Activated T-cell treated with anti-CD3 and anti-CD28 coated beads, Interleukin-2, amount 50 U/mL, for 24 hours (primary cell): ENCODE results near the gene PCDHGA6.
A peak's percentile ranks its signal among the peaks of the same experiment; 100 is the strongest.
"Not testable (repeated sequence)": the region's sequence is repeated elsewhere in the genome, so short reads cannot be mapped to it uniquely, and the experiment has no call there.

Experiments used
- DNase-seq: peaks from one replicate; pipeline ENCODE4 v3.0.0-alpha.2; 2020
- H3K27ac Mint-ChIP-seq: 2 replicates; pipeline ENCODE4 v1.8.0; 2020; ENCODE audit warnings: mild to moderate bottlenecking, mixed read lengths
- H3K27me3 Mint-ChIP-seq: 2 replicates; pipeline ENCODE4 v1.8.0; 2020; ENCODE audit warnings: mixed read lengths
- H3K36me3 Mint-ChIP-seq: 2 replicates; pipeline ENCODE4 v1.8.0; 2020; ENCODE audit warnings: low read depth, mixed read lengths
- H3K4me1 Mint-ChIP-seq: 2 replicates; pipeline ENCODE4 v1.8.0; 2020; ENCODE audit warnings: low read depth, mixed read lengths
- H3K4me3 Mint-ChIP-seq: 2 replicates; pipeline ENCODE4 v1.8.0; 2020; ENCODE audit warnings: mild to moderate bottlenecking, moderate library complexity, mixed read lengths
- H3K9me3 Mint-ChIP-seq: 2 replicates; pipeline ENCODE4 v1.8.0; 2020; ENCODE audit warnings: mixed read lengths

PCDHGA6 gene

DNA sequence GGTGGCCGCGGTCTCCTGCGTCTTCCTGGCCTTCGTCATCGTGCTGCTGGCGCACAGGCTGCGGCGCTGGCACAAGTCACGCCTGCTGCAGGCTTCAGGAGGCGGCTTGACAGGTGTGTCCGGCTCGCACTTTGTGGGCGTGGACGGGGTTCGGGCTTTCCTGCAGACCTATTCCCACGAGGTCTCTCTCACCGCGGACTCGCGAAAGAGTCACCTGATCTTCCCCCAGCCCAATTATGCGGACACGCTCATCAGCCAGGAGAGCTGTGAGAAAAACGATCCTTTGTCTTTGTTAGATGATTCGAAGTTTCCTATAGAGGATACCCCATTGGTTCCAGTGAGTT lies 41.6 kb downstream of the PCDHGA6 start:
- not testable (repeated sequence) for DNase-seq, H3K27ac Mint-ChIP-seq, H3K4me3 Mint-ChIP-seq
- Mint-ChIP-seq H3K27me3 (peaks cover 81% of the 10 kb centered on the region), H3K36me3 (peaks cover 11% of the 10 kb centered on the region), H3K9me3 (peaks cover 30% of the 10 kb centered on the region), H3K4me1 (peaks cover 26% of the 10 kb centered on the region)

DNA sequence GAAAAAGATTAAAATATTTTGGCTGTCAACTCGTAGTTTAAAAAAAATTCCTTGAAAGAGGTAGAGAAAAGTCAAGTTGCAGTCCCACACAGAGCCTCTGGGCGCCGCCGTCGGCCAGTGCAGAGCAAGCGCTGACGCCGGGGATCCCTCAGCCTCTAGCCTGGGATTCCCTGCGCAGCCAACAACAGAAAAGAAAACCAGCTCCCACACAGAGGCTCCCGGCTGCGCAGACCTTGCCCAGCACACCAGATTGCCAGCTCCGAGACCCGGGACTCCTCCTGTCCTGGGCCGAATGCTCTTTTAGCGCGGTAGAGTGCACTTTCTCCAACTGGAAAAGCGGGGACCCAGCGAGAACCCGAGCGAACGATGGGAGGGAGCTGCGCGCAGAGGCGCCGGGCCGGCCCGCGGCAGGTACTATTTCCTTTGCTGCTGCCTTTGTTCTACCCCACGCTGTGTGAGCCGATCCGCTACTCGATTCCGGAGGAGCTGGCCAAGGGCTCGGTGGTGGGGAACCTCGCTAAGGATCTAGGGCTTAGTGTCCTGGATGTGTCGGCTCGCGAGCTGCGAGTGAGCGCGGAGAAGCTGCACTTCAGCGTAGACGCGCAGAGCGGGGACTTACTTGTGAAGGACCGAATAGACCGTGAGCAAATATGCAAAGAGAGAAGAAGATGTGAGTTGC lies 43.9 kb downstream of the PCDHGA6 start, which contains the start of gene PCDHGB7:
Gene PCDHGB7, plus strand, starts transcription at position 184 of the 679 bp plus-strand sequence. Its CDS starts 183 bp downstream, at position 367.
- peaks cover 89% of the 10 kb centered on the region for H3K27me3 Mint-ChIP-seq
- peak within 1 kb of the TSS; percentile 71 for H3K4me3 Mint-ChIP-seq
- peaks cover 32% of the 10 kb centered on the region for H3K4me1 Mint-ChIP-seq
- H3K36me3 Mint-ChIP-seq = peaks cover 16% of the 10 kb centered on the region
- DNase-seq = peak; percentile 54
- not testable (repeated sequence) for H3K27ac Mint-ChIP-seq
- peaks cover 42% of the 10 kb centered on the region for H3K9me3 Mint-ChIP-seq

DNA sequence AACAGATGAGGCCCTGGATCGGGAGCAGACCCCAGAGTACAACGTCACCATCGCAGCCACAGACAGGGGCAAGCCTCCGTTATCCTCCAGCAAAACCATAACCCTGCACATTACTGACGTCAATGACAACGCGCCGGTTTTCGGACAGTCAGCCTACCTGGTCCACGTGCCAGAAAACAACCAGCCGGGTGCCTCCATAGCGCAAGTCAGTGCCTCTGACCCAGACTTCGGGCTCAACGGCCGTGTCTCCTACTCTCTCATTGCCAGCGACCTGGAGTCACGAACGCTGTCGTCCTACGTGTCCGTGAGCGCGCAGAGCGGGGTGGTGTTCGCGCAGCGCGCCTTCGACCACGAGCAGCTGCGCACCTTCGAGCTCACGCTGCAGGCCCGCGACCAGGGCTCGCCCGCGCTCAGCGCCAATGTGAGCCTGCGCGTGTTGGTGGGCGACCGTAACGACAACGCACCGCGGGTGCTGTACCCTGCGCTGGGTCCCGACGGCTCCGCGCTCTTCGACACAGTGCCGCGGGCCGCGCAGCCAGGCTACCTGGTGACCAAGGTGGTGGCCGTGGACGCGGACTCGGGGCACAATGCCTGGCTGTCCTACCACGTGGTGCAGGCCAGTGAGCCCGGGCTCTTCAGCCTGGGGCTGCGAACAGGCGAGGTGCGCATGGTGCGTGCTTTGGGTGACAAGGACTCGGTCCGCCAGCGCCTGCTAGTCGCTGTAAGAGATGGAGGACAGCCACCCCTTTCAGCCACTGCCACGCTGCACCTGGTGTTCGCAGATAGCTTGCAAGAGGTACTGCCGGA lies 45.6 kb downstream of the PCDHGA6 start:
- no peak for DNase-seq
- Mint-ChIP-seq H3K27me3 (peaks cover 89% of the 10 kb centered on the region), H3K27ac (peak overlapping the region; percentile 2), H3K36me3 (peaks cover 18% of the 10 kb centered on the region), H3K4me3 (no peak overlapping the region), H3K4me1 (peaks cover 20% of the 10 kb centered on the region), H3K9me3 (peaks cover 41% of the 10 kb centered on the region)

DNA sequence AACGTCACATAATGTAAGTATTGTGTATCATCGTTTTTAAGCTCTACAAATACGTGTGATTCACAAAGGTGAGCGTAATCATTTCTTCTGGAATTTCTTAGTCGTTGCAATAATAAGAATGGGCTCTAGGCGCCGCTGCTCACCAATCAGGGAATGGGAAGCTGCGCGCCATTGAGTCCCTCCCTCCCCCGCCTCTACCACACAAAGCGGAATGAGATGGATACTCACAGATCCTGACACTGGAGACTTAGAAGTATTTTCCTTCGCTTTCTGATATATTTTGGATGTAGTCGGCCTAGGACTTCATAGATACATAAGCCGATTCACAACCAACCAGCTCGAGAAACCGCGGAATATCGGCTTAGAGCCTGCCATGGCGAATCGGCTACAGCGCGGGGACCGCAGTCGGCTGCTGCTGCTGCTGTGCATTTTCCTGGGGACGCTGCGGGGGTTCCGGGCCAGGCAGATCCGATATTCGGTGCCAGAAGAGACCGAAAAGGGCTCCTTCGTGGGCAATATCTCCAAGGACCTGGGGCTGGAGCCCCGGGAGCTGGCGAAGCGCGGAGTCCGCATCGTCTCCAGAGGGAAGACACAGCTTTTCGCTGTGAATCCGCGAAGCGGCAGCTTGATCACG lies 47.3 kb downstream of the PCDHGA6 start, which contains the start of gene PCDHGA11:
Gene PCDHGA11, plus strand, starts transcription at position 197 of the 634 bp plus-strand sequence. Its CDS starts 177 bp downstream, at position 374.
- Mint-ChIP-seq H3K9me3 (peaks cover 37% of the 10 kb centered on the region), H3K36me3 (peaks cover 18% of the 10 kb centered on the region), H3K4me3 (peak within 1 kb of the TSS; percentile 75), H3K27ac (peak within 1 kb of the TSS; percentile 70), H3K27me3 (peaks cover 90% of the 10 kb centered on the region), H3K4me1 (peaks cover 12% of the 10 kb centered on the region)
- no peak for DNase-seq

DNA sequence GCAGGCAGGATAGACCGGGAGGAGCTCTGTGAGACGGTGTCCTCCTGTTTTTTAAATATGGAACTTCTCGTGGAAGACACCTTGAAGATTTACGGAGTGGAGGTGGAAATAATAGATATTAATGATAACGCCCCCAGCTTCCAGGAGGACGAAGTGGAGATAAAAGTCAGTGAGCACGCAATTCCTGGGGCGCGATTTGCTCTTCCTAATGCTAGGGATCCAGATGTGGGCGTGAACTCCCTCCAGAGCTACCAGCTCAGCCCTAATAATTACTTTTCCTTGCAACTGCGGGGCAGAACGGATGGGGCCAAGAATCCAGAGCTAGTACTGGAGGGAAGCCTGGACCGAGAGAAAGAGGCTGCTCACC lies 47.8 kb downstream of the PCDHGA6 start:
- Mint-ChIP-seq H3K36me3 (peaks cover 18% of the 10 kb centered on the region), H3K27me3 (peaks cover 91% of the 10 kb centered on the region), H3K27ac (no peak overlapping the region), H3K9me3 (peaks cover 37% of the 10 kb centered on the region), H3K4me1 (peaks cover 12% of the 10 kb centered on the region), H3K4me3 (peak overlapping the region; percentile 75)
- DNase-seq = no peak

DNA sequence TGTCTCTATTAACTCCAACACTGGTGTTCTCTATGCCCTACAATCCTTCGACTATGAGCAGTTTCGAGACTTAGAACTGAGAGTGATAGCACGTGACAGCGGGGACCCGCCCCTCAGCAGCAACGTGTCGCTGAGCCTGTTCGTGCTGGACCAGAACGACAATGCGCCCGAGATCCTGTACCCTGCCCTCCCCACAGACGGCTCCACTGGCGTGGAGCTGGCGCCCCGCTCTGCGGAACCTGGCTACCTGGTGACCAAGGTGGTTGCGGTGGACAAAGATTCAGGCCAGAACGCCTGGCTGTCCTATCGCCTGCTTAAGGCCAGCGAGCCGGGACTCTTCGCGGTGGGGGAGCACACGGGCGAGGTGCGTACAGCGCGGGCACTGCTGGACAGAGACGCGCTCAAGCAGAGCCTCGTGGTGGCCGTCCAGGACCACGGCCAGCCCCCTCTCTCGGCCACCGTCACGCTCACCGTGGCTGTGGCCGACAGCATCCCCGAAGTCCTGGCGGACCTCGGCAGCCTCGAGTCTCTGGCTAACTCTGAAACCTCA lies 49.1 kb downstream of the PCDHGA6 start:
- no peak overlapping the region for H3K4me3 Mint-ChIP-seq
- peaks cover 96% of the 10 kb centered on the region for H3K27me3 Mint-ChIP-seq
- H3K9me3 Mint-ChIP-seq = peaks cover 37% of the 10 kb centered on the region
- peaks cover 10% of the 10 kb centered on the region for H3K4me1 Mint-ChIP-seq
- peaks cover 18% of the 10 kb centered on the region for H3K36me3 Mint-ChIP-seq
- no peak for DNase-seq
- no peak overlapping the region for H3K27ac Mint-ChIP-seq

DNA sequence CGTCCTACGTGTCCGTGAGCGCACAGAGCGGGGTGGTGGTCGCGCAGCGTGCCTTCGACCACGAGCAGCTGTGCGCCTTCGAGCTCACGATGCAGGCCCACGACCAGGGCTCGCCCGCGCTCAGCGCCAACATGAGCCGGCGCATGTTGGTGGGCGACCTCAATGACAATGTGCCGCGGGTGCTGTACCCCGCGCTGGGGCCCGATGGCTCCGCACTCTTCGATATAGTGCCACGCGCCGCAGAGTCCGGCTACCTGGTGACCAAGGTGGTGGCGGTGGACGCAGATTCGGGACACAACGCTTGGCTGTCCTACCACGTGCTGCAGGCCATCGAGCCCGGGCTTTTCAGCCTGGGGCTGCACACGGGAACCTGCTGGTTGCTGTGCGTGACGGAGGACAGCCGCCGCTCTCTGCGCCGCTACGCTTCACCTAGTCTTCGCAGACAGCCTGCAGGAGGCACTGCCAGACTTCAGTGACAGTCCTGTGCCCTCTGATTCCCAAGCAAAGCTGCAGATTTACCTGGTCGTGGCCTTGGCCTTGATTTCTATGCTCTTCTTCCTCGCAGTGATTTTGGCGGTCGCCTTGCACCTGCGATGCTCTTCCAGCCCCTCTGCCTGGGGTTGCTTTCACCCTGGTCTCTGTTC lies 54.2 kb downstream of the PCDHGA6 start:
- Mint-ChIP-seq H3K4me3 (no peak overlapping the region), H3K36me3 (peaks cover 22% of the 10 kb centered on the region), H3K4me1 (peaks cover 19% of the 10 kb centered on the region), H3K27me3 (peaks cover 85% of the 10 kb centered on the region), H3K27ac (no peak overlapping the region), H3K9me3 (peaks cover 32% of the 10 kb centered on the region)
- no peak for DNase-seq
